Transverse colon (tissue), 4 donors: Measurements from ENCODE around the gene OTP.

ENCODE experiments used
- POLR2A ChIP-seq: fragments of 450-650 bp; IDR thresholded peaks from one replicate; pipeline ENCODE4 v1.6.1; 2016; ENCODE audit warnings: antibody characterized with exemption, mild to moderate bottlenecking, moderate library complexity
- POLR2AphosphoS5 ChIP-seq, 3 donors: sonication (generic); formaldehyde crosslinking; IDR thresholded peaks; one replicate each; pipeline ENCODE4 v1.6.1; 2016; ENCODE audit warnings: antibody characterized with exemption in 3 of 3
- TF ChIP-seq, protein P1 (sequence below), 5 experiments: fragments of 200-600 bp in 3 of 5; fragments of 450-650 bp in 2 of 5; sonication (generic) in 3 of 5; IDR thresholded peaks; 1 replicate in 2 of 5; 2 replicates in 3 of 5; pipeline ENCODE4 v1.5.1; 2016 to 2017; ENCODE audit warnings: antibody characterized with exemption in 5 of 5, inconsistent platforms in 3 of 5, mild to moderate bottlenecking in 2 of 5, moderate library complexity in 1 of 5

DNA sequence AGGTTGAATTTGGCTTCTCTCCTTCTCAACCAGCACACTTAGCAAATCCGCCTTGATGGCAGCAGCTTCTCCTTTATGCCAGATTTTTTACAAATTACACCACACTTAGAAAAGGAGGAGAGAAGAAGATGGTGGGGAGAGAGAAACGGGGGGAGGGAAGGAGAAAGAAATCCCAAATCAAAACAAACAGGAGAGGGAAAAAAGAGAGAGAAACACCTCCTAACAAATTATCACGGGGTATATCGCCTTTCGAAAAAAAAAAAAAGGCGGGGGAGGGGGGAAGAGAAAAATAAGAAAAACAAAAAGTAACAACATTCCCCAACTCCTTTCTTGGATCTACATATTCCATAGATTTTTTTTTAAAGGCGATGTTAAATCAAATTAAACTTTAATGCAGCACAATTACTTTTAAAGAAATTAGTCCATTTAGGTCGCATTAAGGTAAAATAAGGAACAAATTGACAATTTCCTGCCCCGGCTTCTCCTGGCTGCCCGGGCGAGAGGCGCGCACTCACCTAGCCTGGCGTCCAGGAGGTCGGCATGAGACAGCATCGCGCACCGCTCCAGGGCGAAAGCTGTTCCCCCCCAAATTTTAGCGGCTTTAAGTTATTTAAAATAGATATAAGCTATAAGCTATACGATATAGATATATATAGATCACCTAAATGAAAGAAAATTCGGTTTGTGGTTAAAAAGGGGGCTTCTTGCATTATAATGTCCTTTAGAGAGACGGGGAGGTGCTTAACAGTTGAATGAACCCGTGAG is at the start of gene OTP:
- TF ChIP-seq, protein P1, sequence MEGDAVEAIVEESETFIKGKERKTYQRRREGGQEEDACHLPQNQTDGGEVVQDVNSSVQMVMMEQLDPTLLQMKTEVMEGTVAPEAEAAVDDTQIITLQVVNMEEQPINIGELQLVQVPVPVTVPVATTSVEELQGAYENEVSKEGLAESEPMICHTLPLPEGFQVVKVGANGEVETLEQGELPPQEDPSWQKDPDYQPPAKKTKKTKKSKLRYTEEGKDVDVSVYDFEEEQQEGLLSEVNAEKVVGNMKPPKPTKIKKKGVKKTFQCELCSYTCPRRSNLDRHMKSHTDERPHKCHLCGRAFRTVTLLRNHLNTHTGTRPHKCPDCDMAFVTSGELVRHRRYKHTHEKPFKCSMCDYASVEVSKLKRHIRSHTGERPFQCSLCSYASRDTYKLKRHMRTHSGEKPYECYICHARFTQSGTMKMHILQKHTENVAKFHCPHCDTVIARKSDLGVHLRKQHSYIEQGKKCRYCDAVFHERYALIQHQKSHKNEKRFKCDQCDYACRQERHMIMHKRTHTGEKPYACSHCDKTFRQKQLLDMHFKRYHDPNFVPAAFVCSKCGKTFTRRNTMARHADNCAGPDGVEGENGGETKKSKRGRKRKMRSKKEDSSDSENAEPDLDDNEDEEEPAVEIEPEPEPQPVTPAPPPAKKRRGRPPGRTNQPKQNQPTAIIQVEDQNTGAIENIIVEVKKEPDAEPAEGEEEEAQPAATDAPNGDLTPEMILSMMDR (IDR thresholded peaks at IDR 0.05), result no peak
- no peak for TF ChIP-seq POLR2A
- TF ChIP-seq POLR2AphosphoS5 (IDR thresholded peaks at IDR 0.05), result no peak
